Measurements from ENCODE around the gene BZW2.

Gene BZW2

GRCh38 chr7:16755397-16755796, 109.4 kb downstream of the BZW2 start:
- no peak for DNase-seq
